HG03469 (cell line): ENCODE measurements around the gene CCDC28A.
"Not testable (repeated sequence)": the region's sequence is repeated elsewhere in the genome, so short reads cannot be mapped to it uniquely, and the experiment has no call there.

ENCODE experiments used
- ATAC-seq: cut with Tn5 transposase; IDR thresholded peaks from one replicate; pipeline ENCODE4 v1.9.1; 2021; ENCODE audit warnings: mild to moderate bottlenecking, moderate library complexity, moderate number of reproducible peaks; ENCODE audit not compliant: unreplicated experiment

The CCDC28A gene

DNA sequence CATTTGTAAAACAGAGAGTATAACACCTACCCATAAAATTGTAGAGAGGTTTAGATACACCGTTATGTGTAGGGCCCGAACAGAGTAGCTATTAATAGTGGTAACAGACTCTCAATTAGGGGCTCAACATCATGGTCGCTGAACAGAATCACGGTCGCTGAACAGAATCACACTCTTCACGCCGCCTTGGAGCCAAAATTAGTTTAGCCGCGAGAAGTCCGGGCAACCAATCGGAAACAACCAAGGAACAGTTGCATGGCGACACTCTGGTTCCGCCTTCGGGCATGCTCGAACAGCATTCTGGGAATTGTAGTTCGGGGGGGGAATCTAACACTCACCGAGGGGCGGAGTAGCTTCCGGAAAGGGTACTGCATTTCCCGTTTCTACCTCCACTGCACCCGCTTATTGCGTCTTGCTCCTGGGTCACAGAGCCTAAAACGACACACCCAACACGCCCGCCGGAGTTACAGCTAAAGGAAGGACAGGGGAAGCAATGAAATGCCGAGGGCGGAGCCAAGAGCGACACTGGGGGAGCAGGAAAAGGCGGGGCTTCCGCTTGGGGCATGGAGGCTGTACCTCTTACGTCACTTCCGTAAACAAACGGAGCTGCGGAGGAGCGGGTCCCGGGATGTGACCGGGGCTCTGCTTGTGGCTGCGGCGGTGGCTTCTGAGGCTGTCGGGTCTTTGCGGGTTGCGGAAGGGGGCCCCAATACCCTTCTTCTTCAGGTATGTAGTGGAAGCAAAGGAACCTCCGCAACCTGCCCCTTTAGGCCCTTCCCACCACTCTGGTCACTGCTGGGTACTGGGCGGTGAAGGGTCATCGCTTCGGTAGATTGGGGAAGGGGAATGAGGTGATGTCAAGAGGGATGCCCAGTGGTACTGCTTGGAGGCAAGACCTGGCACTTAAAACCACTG, at the start of gene CCDC28A:
CCDC28A (plus strand) TSS at position 593 of the 915 bp plus-strand sequence. CDS start 2,352 bp downstream, outside the sequence.
- peak; percentile 80 for ATAC-seq

DNA sequence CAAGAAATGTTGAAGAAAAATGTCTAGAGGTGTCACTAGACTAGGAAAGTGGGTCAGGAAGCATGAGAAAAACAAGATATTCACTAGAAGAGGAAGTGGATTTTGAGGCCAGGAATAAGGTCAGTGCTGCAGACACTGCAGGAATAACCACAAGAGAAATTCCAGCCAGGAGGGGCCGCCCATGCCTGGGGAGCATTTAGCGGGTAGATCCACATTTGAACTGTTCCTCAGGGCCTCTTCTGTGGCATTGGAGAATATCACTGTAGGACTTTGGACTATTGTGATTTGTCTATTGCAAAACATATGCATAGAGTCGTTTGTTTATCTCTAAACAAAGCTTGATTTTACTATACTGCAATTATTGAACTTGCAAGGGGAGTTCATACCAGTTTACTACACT, 49.6 kb upstream of the CCDC28A start:
- no peak for ATAC-seq

DNA sequence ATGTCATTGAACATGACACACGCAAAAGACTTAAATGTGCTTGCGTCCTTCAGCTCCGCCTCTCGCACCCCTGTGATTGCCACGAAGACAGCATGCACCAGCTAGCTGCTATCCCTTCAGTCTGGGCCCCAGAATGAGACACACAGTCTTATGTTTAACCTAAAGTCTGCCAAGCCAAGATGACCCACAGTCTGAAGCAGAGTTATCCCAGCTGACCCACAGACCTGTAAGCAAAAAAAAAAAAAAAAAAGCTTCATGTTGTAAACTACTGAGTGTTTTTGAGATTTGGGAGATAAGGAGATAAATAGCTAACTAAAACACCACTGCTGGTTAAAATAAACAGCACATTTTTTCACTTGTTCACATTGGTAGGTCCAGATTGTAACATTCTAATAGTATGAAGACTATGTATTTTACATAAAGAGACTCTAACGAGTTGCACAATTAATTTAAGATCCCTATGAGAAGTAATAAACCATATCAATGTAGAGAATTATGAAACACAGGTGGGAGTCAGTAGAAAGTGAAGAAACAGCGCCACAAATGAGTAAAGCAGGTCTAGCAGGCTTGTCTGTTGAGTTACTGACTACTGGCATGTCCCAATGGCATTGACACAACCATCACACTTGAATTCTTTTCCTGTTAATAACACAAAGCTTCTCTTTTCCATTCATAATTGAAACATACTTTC, 47.4 kb upstream of the CCDC28A start:
- no peak for ATAC-seq

DNA sequence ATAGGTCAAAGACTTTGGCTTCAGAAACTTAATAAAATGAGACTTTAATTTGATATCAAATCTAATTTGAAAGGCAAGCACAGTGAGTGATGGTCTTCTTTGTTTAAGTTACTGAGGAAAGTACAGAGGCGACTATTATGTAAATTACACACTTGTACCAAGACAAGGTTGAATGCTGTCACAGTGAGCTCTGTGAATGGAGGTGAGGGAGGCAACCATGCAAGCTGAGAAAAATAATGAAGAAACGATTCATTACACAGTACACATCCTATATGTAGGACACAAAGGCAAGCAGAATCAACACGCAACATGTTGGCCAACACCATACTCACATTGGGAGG, 46.8 kb upstream of the CCDC28A start:
- no peak for ATAC-seq

DNA sequence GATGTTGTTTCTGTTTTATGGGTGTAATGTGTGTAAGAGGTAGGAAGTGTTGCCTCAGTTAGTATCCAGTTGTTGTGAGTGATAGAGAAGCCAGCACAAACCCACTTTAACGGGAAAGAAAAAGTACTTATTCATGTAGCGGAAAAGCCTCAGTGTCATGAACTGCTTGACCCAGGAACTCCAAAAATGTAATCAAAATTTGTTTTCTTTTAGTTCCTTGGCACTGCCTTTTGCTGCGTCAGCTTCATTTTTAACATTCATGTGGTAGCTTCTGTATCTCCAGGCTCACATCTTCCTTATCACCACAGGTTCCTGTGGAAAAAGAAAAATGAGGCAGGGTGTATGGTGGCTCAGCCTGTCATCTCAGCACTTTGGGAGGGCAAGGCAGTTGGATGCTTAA, 46.4 kb upstream of the CCDC28A start:
- no peak for ATAC-seq

DNA sequence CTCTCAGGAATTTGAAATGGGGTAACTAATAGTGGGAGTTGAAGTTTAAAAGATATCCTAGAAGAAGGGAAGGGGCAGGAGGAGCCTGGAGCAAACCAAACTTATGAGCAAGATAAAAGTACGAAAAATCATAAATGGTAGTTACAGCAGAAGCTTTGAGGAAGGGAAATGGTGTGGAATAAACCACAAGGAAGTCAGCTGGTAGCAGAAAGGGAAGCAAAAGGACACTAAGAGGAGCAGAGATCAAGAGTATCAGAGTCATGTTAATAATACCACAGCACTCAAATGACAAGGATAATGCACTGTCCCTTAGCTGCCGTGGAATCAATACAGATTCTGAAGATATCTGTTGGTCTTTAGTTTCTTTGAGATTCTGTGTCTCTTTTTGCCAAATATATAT, 44.9 kb upstream of the CCDC28A start:
- no peak for ATAC-seq

DNA sequence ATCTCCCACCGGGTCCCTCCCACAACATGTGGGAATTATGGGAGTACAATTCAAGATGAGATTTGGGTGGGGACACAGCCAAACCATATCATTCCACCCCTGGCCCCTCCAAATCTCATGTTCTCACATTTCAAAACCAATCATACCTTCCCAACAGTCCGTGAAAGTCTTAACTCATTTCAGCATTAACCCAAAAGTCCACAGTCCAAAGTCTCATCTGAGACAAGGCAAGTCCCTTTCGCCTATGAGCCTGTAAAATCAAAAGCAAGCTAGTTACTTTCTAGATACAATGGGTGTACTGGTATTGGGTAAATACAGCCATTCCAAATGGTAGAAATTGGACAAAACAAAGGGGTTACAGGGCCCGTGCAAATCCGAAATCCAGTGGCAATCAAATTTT, 43.5 kb upstream of the CCDC28A start:
- not testable (repeated sequence) for ATAC-seq

DNA sequence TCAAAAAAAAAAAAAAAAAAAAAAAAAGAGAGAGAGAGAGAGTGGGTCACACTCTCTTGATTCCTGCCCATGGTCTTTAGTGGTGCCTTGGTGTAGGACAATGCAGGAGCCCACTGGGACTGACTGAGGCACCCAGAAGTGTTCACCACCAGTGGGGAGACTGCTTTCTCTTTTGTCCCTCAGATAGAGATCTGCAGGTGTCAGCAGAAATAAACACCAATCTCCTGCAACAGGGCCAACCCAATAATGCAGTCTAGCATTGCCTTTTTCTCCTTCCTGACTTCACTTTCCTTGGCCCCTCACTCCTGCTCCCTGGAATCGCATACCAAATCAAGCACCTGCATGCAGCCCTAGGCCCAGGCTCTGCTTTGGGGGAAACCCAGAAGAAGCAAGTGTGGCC, 39.0 kb upstream of the CCDC28A start:
- no peak for ATAC-seq

DNA sequence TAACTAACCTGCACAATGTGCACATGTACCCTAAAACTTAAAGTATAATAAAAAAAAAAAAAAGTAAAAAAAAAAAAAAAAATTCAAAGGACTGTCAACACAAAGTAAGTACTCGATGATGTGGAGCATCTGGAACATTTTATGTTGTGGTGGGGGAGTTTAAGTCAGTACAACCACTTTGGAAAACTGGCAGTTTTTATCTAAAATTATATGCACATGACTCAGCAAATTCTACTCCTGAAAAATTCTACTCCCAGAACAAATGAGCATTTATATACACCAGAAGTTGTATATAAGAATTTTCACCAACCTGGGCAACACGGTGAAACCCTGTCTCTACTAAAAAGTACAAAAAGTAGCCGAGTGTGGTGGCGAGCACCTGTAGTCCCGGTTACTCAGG, 36.9 kb upstream of the CCDC28A start:
- no peak for ATAC-seq

DNA sequence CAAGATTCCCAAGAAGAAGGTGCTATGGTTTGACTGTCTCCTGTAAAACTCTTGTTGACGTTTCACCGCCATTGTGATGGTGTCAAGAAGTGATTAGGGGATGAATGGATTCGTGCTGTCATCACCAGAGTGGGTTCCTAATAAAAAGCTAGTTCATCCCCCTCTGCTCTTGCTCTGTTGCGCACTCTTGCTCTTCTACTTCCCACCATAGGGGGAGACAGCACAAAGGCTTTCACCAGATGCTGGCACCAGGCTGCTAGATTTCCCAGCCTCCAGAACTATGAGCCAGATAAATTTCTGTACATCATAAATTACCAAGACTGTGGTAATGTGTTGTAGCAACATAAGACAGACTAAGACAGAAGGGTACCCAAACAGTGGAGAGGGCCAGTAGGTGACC, 21.6 kb upstream of the CCDC28A start:
- ATAC-seq: no peak

DNA sequence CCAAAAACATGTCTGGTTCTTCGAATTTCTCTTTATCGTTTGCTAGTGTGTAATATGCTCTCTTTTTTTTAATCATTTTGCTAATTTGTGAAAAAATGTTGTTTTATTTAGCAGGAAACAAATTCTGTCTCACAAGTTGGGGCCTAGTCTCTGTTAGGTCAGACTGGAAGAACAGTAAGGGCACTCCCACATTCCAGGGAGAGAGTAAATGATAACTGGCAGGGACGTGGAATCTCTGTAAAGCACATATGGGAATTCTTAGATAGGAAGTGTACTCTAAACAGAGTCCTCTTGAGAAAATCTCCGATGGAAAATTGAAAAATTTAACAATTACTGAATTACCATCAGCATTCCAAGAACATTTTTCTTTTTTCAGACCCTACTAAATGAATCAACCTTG, 16.4 kb upstream of the CCDC28A start:
- ATAC-seq: no peak

DNA sequence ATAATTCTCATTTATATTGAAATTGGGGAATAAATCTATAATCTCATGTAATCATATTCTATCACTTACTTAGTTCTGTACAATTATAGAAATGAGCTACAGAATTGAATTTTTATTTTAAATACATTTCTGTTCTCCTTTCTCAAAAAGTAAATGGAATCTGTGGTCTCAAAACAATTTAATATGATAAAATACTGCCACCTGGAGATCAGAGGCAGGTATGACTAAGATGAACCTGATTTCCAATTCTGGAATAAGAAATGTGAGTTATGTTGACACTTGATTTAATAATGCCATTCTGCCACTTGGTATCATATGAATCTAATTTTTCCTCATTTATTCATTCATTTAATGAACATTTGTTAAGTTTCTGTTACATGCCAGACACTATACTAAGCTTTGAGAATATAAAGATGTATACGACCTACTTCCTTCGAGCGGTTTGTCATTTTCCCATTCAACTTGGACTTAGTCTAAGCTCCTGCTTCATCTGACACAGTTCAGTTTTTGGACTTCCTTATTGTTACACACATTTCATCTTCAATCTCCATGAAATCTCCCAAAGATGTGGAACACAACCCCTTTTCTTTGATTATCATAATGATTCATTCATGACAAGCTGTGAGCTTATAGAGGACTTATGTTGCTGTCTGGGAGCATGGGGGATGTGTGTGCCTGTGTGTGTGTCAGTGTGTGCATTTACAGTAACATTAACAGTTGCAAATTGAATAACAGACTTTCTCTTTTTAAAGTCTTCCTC, 7.5 kb upstream of the CCDC28A start:
- no peak for ATAC-seq

DNA sequence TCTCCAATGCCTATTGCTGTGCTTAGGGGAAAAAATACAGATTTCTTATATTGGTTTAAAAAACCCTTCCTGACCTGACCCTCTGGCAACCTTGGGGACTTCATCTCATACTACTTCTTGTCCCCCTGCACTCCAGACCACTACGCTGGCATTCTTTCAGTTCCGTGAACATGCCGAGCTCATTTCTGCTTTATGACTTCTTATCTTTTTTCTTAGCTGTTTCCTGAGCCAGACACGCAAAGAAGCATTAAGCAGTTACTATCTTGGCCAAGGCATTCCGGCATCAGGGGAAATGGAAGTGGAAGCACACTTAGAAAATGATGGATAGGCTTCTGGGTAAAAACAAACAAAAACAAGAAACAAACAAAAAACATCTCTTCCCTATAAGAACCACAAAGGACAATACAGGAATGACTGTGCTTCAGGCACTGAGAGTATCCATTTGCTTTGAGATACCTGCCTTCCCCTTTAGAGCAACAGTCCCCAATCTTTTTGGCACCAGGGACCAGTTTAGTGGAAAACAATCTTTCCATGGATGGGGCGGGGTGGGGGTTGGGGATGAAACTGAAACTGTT, 4.4 kb upstream of the CCDC28A start:
- ATAC-seq: no peak

DNA sequence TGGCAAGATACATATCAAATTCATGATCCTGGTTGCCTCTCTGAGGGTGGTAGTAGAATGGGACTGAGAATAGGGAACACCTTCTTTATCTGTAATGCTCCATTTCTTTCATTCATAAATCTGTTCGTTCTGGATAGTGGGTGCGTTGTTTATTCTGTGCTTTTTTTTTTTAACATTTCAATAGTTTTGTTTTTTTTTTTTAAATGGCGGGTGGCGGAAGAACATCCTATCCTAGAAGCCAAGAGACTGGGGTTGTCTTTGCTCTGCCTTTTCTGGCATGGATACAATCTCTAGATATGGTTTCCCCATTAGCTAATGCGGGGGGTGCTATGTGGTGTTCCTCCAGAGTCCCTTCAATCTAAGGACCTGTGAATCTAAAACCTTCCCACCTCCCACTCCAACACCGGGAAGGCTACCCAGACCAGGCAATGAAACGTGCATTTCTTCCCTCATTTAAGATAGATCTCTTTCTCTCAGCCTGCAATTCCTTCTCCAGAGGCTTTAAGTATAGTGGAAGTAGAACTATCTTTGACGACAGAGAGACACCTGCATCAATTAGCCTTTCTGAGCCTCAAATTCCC, 883 bp upstream of the CCDC28A start:
- no peak for ATAC-seq

DNA sequence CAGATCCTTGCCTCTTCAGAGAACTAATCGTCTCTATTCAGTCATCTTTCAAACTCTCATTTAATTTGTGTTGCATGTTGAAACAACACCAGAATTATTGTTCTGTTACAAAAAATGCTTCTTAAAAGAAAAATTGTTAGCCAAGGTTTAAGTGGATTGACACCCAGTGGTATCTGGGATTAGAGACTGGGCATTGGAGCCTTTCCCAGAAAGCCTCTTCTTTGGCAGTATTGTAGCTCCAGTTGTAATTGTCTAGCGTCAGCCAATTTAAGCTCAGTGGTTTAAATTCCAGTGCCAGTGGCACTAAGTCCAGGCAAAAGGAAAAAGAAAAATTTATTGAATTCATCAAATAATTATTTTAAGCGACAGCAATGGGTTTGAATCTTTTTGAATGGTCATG, 801 bp downstream of the CCDC28A start:
- ATAC-seq: no peak

DNA sequence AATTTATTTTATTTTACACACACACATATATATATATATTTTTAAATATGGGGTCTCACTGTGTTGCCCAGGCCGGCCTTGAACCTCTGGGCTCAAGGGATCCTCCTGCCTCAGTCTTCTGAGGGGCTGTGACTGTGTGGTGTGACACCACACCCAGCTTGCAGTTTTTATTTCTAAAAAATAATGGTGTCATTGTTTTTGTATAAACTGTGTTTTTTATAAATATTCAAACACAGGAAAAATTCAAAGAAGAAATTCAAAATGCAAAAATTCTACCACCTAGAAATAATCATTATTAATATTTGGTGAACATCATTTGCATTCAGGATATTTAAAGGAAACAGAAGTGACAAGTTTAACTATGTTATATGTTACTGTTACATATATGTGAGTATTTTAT, 3.1 kb downstream of the CCDC28A start:
- no peak for ATAC-seq

DNA sequence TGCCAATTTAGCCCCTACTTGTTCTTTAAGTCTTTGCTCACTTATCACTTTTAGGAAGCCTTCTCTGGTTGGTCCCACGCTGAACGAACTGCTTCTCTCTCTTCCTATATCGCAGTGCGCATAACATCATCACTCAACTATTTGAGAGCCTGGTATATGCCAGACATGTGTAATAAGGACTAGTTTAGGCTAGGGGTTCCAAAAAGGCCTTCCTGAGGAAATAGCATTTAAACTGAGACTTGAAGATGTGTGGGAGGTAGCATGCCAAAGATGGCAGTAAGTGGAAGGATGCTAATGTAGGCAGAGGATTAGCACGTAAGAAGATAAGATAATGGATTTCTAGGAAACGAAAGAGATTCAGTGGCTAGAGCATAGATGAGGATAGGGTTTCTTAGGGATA, 4.8 kb downstream of the CCDC28A start:
- ATAC-seq: no peak

DNA sequence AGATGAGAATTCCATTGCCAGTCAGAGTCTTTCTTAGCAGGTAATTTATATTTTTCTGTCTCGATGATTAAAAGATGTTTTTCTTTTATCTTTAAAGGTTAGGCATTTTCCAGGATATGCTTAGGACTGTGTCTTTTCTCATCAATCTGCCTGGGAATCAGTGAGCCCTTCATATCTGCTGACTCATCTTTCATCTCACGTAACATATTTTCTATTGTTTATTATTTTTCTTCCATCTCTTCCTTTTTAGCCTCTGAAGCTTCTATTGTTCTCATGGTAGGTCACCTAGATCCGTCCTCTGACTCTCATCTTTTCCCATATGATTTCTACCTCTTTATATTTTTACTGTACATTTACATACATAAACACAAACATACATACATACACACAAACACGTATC, 8.7 kb downstream of the CCDC28A start:
- ATAC-seq: no peak

DNA sequence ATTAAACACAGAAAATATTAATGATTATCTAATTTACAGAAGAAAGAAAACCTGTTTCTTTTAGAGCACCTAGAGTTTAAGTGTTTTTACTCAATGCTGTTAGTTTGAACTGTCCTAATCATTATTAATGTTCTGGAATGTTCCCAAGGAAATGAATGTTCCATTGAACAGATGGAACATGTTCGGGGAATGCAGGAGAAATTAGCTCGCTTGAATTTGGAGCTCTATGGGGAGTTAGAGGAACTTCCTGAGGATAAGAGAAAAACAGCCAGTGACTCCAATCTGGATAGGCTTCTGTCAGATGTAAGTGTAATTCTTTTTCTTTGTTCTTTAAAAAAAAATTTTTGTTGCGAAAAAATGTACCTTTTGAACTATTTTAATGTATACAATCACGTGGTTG, 11.5 kb downstream of the CCDC28A start:
- ATAC-seq: no peak

DNA sequence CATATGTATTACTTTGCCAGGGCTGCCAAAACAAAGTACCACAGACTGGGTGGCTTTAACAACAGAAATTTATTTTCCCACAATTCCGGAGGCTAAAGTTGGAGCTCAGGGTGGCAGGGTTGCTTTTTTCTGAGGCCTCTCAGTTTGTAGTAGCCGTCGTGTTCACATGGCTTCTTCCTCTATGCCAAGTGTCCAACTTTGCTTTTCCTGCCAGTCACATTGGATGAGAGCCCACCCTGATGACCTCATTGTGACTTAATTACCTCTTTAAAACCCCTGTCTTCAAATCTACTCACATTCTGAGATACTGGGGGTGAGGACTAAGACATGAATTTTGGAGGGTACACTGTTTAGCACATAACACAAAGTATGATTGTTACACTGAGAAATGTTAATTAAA, 12.4 kb downstream of the CCDC28A start:
- ATAC-seq: no peak

DNA sequence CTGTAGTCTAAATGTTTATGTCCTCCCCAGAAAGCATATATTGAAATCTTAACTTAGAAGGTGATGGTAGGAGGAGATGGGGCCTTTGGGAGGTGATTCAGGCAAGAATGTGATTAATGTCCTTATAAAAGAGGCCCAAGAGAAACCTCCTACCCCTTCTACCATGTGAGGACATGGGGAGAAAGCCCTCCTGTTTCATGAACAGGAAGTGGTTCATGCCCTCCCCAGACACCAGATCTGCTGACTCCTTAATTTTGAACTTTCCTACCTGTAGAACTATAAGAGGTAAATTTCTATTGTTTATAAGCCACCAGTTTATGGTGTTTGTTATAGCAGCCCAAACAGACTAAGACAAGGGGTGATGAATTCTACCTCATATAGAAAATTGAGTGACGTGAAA, 13.6 kb downstream of the CCDC28A start:
- no peak for ATAC-seq
